HFFc6 (cell line): ENCODE results near the gene LYPLA2. TPM values are rescaled to one million over a fixed set of nuclear protein-coding genes. Genes with fewer than 3 reads are reported as not detected.
A peak's percentile ranks its signal among the peaks of the same experiment; 100 is the strongest.

Source experiments
- DNase-seq: peaks from one replicate; pipeline ENCODE4 v3.0.0-alpha.2; 2018
- H3K27ac Mint-ChIP-seq: 2 replicates; pipeline ENCODE4 v1.8.0; 2020; ENCODE audit warnings: mild to moderate bottlenecking, mixed read lengths
- H3K27me3 Mint-ChIP-seq: 2 replicates; pipeline ENCODE4 v1.8.0; 2021; ENCODE audit warnings: mild to moderate bottlenecking, moderate library complexity, mixed read lengths; ENCODE audit not compliant: insufficient read depth
- H3K36me3 Mint-ChIP-seq: 2 replicates; pipeline ENCODE4 v1.8.0; 2021; ENCODE audit warnings: low read depth, mixed read lengths
- H3K4me1 Mint-ChIP-seq: 2 replicates; pipeline ENCODE4 v1.8.0; 2020; ENCODE audit warnings: low read depth, mixed read lengths
- H3K4me3 Mint-ChIP-seq: 2 replicates; pipeline ENCODE4 v1.8.0; 2020; ENCODE audit warnings: mild to moderate bottlenecking, moderate library complexity, mixed read lengths
- H3K9me3 Mint-ChIP-seq: 2 replicates; pipeline ENCODE4 v1.8.0; 2020; ENCODE audit warnings: mild to moderate bottlenecking, mixed read lengths
- CTCF ChIP-seq: fragments of 200-600 bp; sonication (generic); IDR thresholded peaks from 2 replicates; pipeline ENCODE4 v1.5.0; 2021; ENCODE audit warnings: antibody characterized with exemption, mild to moderate bottlenecking
- total RNA-seq, 6 experiments: library from RNA; stranded (reverse); fragmentation: NEBNext Ultra II Directional; extraction: Animal tissue kit (Norgen Biotek cat#: 25700); gene quantifications; 2 replicates in 1 of 6; 3 replicates in 5 of 6; pipeline ENCODE4 v1.2.3, GENCODE V29; 2021

Gene LYPLA2
- total RNA-seq, 6 experiments from 2014 or later = 55.7 to 65.0 (median 59.8) TPM

GRCh38 chr1:23804183-23804835 is 13.4 kb downstream of the LYPLA2 start:
- no peaks in the 10 kb centered on the region for H3K36me3 Mint-ChIP-seq
- H3K9me3 Mint-ChIP-seq = no peaks in the 10 kb centered on the region
- no peak overlapping the region for H3K4me3 Mint-ChIP-seq
- H3K27me3 Mint-ChIP-seq = peaks cover 4% of the 10 kb centered on the region
- peak; percentile 63 for TF ChIP-seq CTCF
- no peak overlapping the region for H3K27ac Mint-ChIP-seq
- no peak for DNase-seq
- peaks cover 19% of the 10 kb centered on the region for H3K4me1 Mint-ChIP-seq

GRCh38 chr1:23805025-23805424 is 14.1 kb downstream of the LYPLA2 start:
- H3K36me3 Mint-ChIP-seq = no peaks in the 10 kb centered on the region
- H3K9me3 Mint-ChIP-seq = no peaks in the 10 kb centered on the region
- no peak for DNase-seq
- TF ChIP-seq CTCF = no peak
- H3K4me1 Mint-ChIP-seq = peaks cover 12% of the 10 kb centered on the region
- H3K4me3 Mint-ChIP-seq = no peak overlapping the region
- no peak overlapping the region for H3K27ac Mint-ChIP-seq
- peaks cover 4% of the 10 kb centered on the region for H3K27me3 Mint-ChIP-seq

- Mint-ChIP-seq H3K27ac (no peak overlapping the region), H3K4me1 (peaks cover 15% of the 10 kb centered on the region), H3K36me3 (no peaks in the 10 kb centered on the region), H3K27me3 (peaks cover 1% of the 10 kb centered on the region), H3K9me3 (no peaks in the 10 kb centered on the region), H3K4me3 (no peak overlapping the region)
- DNase-seq = no peak
- no peak for TF ChIP-seq CTCF
These were observed 15.3 kb downstream of the LYPLA2 start for GRCh38 chr1:23806280-23806679.

GRCh38 chr1:23807453-23807852 is 16.5 kb downstream of the LYPLA2 start:
- DNase-seq = no peak
- peaks cover 13% of the 10 kb centered on the region; the same call in 1 of the 2 replicates for H3K4me1 Mint-ChIP-seq
- H3K27ac Mint-ChIP-seq = no peak overlapping the region
- no peak for TF ChIP-seq CTCF
- H3K4me3 Mint-ChIP-seq = no peak overlapping the region
- H3K9me3 Mint-ChIP-seq = no peaks in the 10 kb centered on the region
- H3K36me3 Mint-ChIP-seq = no peaks in the 10 kb centered on the region
- peaks cover 1% of the 10 kb centered on the region for H3K27me3 Mint-ChIP-seq

GRCh38 chr1:23809751-23810171 is 18.8 kb downstream of the LYPLA2 start:
- Mint-ChIP-seq H3K27ac (no peak overlapping the region), H3K9me3 (no peaks in the 10 kb centered on the region), H3K4me1 (peaks cover 13% of the 10 kb centered on the region; the same call in 1 of the 2 replicates), H3K4me3 (no peak overlapping the region), H3K36me3 (no peaks in the 10 kb centered on the region), H3K27me3 (peaks cover 1% of the 10 kb centered on the region; the same call in 1 of the 2 replicates)
- peak; percentile 82 for TF ChIP-seq CTCF
- peak; percentile 38 for DNase-seq
